NCI-H2227 (cell line): ENCODE data around the gene SLC6A8.
"Not testable (repeated sequence)": the region's sequence is repeated elsewhere in the genome, so short reads cannot be mapped to it uniquely, and the experiment has no call there.

Source experiments
- DNase-seq: peaks from one replicate; lab custom pipeline; 2025; ENCODE audit not compliant: unreplicated experiment; lab: John Stamatoyannopoulos, UW

The SLC6A8 gene

DNA sequence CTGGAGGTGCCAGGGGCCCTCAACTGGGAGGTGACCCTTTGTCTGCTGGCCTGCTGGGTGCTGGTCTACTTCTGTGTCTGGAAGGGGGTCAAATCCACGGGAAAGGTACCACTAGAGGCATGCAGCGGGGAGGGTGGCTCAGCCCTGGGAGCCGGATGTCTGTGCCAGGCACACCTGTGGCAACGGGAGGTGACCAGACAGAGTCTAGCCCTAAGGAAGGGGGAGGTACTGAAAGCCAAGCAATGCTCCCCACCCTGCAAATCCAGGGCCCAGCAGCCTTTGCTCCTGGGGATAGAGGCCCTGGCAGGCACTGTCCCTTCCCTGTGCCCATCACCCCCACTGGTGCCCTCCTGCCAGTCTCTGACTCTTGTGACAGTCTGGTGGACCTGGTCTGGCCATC is 4.3 kb downstream of the SLC6A8 start:
- no peak for DNase-seq

DNA sequence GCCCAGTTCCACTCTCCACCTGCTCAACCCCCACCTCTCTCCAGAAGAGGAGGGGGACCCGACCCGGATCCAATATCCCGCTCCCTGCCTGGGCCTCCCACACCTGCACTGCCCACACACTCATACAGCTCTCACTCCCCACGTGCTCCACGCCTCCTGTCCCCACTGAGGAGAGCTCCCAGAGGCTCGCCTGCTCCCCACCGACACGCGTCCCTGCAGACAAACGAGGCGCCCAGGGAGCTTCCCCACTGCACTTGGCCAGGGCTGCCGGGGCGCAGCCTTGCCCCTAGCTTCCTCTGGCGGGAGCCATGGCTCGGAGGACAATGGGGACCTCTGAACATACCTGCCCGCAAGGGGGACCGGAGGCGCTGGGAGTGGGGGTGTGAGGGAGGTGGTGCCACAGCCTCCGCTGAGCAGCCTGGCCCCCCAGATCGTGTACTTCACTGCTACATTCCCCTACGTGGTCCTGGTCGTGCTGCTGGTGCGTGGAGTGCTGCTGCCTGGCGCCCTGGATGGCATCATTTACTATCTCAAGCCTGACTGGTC is 5.0 kb downstream of the SLC6A8 start:
- no peak for DNase-seq

DNA sequence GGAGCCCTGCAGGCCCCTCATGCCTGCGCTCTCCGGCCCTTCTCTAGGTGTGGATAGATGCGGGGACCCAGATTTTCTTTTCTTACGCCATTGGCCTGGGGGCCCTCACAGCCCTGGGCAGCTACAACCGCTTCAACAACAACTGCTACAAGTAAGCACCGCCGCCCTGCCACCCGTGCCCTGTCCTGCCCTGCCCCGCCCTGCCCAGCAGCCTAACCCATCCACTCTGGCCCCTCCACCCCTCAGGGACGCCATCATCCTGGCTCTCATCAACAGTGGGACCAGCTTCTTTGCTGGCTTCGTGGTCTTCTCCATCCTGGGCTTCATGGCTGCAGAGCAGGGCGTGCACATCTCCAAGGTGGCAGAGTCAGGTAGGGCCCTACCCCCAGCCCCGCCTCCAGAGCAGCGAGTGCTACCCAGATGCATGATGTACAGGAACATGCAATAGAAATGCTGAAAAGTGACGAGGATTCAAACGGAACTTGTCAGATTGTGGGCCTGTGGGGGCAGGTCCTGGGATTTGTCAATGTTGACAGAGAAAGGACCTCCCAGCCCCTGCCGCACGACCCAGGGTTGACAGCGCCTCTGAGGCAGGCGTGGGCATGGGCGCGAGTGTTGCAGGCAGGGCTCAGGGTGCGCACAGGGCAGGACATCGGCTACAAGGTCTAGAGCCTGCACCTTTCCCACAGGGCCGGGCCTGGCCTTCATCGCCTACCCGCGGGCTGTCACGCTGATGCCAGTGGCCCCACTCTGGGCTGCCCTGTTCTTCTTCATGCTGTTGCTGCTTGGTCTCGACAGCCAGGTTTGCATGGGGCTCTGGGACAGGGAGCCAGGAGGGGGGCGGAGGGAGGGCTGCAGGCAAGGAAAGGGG is 5.7 kb downstream of the SLC6A8 start:
- DNase-seq = no peak

DNA sequence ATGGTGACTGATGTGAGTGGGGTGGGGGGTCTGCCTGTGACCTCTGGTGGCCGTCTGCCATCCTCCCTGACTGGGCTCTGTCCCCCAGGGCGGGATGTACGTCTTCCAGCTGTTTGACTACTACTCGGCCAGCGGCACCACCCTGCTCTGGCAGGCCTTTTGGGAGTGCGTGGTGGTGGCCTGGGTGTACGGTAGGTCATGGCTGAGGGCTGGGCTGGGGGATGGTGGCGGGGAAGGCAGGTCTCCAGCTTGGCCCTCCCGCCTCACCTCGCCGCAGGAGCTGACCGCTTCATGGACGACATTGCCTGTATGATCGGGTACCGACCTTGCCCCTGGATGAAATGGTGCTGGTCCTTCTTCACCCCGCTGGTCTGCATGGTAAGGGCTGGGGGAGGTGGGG is 6.5 kb downstream of the SLC6A8 start:
- DNase-seq = not testable (repeated sequence)

DNA sequence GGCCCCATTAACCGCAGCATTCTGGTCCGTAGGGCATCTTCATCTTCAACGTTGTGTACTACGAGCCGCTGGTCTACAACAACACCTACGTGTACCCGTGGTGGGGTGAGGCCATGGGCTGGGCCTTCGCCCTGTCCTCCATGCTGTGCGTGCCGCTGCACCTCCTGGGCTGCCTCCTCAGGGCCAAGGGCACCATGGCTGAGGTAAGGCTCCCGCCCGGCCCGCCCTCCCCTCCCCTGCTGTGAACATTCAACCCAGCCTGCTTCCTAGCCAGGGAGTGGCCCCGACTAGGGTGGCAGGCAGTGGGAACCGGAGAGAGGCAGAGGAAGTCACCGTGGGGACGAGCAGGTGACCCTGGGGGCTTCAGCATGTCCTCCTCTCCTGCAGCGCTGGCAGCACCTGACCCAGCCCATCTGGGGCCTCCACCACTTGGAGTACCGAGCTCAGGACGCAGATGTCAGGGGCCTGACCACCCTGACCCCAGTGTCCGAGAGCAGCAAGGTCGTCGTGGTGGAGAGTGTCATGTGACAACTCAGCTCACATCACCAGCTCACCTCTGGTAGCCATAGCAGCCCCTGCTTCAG is 7.1 kb downstream of the SLC6A8 start:
- no peak for DNase-seq

DNA sequence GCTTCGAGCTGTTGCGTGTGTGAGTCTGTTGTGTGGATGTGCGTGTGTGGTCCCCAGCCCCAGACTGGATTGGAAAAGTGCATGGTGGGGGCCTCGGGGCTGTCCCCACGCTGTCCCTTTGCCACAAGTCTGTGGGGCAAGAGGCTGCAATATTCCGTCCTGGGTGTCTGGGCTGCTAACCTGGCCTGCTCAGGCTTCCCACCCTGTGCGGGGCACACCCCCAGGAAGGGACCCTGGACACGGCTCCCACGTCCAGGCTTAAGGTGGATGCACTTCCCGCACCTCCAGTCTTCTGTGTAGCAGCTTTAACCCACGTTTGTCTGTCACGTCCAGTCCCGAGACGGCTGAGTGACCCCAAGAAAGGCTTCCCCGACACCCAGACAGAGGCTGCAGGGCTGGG is 8.4 kb downstream of the SLC6A8 start:
- no peak for DNase-seq

DNA sequence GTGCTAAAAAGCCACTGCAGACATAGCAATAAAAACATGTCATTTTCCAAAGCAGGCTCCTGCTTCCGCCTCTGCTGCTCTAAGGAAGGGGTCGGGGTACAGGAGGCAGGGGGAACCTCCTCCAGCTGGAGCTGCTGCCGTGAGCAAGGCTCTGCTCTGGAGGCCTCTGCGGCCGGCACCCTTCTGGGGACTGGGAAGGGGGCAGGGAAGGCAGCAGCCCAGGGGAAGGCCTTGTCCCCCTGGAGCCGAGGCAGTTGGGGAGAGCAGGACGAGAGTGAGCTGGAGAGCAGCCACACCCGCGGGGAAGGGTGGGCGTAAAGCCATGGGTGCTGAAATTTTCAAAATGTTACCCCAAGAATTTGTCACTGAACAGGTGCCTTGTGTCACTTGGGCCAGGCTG is 8.8 kb downstream of the SLC6A8 start:
- not testable (repeated sequence) for DNase-seq

DNA sequence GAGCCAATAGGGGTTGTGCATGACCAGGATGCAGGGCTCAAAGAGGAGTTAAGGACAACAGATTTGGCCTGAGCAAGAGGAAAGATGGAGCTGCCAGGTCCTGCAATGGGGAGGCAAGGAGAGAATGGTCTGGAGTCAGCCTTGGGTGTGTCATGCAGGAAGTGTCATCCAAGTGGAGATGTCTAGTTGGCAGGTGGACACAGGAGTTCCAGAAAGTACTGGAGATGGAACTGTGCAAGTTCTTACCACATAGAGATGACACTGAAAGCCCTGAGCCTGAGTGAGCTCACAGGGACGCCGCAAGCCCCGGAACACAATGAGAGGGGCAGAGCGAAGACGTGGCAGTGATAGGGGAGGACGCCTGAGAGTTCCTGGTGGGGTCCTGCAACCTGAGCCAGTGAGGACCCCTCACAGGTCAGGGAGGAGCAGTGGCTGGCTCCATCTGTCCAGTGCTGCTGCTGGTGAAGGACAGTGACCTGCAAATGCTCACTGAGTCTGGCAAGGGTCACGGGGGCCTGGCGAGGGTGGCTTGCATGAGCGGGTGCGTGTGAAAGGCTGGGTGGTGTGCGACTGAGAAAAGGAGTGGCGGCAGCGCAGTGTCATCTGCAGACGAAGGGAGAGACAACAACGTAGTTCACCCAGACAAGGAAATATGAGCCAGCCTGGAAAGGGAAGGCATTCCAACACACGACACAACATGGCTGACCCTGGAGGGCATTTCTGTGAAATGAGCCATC is 9.4 kb downstream of the SLC6A8 start:
- not testable (repeated sequence) for DNase-seq

DNA sequence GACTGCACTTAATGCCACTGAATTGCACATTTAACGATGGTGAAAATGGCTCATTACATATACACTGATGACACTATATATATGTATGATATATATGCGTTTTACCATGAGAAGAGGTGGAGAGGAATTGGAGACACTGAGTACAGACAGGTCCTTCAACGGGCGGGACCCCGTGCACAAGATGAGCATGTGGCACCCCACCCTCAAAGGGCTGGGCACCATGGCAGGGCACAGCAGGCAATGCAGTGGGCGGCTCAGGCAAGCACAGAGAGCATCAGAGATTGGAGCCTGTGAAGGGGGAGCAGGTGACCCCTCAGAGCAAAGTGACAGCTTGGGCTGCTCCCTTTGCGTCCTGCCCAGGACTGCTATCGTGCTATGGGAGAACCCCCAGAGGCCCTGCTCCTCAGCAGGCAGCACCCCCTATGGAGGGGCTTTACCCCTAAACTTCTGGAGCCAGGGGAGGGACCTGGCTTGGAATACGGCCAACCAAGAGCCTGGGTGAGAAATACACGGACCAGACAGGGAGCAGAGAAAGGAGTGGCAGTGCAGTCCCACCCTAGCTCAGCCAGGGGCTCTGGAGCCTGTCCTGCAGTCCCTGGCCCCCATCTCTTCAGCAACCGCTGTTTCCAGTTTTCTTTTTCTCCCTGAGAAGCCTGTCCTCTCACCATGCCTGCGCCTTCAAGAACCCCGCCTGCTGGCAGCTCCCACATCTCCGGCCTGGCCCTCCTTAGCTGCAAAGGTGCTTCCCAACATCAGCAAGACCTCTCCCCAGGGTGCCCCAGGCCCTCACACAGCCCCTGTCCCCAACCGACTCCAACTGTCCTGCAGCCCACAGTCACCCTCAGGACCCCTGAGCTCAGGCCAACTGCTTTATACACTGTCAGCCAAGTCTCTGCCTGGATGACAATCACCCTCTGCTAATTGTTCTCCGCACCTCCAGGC is 10.5 kb downstream of the SLC6A8 start:
- no peak for DNase-seq

DNA sequence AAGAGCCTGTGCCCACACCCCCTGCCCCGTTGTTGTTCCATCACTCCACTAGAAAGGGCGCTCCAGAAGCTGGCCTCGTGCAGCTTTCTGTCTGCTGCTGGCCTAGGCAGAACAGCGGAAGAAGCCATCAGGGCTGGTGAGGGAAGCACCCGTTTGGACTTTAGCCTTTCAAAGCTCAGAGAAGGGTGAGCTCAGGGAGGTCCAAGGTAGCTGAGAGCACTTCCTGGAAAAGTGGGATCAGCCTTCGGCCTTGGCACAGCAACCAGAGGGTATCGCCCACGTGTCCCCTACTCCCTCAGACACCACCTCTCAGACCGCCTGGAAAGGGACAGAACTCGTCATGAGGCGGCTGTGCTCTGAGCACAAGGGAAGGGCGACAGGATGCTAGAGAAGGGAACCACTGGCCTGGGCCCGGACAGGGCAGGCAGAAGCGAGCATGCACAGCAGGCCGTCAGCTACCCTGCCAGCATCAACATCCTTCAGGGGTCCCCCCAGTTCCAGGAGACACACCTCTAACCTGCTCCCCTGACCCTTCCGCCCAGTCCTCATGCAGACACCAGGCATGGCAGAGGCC is 11.6 kb downstream of the SLC6A8 start:
- DNase-seq = not testable (repeated sequence)

DNA sequence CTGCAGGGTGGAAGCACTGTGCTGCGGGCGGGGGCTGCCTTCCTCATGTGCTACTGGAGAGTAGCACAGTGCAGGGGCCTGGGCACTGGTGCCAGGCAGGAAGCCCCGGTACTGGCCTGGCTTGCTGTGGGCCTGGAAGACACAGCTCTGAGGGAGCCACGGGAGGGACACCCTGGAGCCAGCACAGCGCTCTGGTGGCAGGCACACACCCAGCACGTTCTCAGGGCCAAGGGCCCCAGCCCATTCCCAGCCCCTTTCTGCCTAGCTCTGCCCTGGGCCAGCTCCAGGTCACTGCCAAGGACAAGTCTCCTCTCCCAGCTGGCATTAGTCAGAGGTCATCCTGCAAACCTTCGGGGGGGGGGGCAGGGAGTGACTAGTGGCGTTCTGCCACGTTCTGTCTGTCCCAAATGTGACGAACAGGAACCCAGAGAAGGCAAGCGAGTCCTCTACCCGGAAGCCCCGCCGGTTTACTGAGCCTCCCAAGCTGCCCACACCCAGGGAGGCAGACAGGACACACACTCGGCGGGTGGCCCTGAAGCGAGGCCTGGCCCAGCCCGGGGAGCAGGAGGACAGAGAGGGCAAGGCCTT is 12.2 kb downstream of the SLC6A8 start:
- DNase-seq = not testable (repeated sequence)

DNA sequence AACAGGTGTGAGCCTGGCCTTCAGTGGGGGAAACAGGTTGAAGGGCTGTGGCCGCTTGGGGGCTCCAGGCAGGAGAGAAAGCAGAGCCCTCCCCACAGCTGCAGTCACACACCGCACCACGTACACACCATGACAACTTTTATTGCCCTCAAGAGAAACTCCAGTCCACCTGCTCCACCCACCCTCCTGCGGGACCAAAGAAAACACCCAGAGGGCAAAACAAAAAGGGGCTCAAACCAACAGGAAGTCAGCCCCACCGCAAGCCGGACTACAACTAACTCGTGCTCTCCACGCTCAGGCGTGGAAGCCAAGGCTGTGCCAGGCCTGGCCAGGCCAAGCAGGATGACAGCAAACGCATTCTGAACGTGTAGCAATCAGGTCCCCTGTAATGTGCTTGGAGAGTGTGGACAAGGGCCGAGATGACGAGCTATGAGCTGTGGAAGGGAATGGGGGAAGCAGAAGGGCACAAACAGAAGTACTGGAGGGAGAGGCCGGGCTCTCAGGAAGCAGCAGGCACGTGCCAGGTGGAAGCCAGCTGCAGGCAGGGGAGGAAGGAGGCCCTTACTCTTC is 12.7 kb downstream of the SLC6A8 start:
- DNase-seq = no peak

DNA sequence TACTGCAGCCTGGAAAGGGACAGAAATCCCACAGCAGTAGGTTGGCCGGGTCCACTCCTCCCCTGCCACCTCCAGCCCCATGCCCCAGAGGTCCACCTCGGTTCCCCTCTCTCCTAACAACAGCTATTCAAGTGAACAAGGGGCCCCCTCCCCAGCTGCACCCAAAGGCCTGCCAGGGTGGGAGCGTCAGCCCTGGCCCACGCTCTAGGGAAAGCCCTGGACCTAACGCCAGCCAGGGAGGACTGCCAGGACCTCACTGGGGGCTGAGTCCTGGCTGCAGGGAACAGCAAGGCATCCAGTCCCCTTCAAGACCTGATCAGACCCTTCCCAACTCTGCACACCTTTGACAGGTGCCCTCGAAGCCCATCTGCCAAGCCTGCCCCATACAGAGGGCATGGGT is 13.2 kb downstream of the SLC6A8 start:
- DNase-seq = no peak

DNA sequence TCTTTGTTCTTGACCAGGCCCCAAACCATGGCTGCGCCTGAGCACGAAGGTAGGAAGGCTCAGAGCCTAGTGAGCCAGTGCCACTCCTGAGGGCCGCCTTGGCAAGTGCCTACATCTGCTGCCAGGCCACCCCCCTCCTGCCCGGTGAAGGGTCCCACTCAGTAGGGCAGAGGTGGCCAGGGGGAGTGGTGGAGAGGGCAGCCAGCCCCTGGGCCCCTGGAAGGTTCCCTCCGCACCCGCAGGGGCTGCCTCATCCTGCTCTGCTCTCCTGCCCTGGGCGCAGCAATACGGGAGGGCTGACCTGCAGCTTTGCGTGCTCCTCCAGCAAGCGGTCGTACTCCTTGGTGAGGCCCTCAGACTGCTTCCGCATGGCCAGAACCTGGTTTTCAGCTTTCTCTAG is 14.0 kb downstream of the SLC6A8 start:
- DNase-seq = no peak

DNA sequence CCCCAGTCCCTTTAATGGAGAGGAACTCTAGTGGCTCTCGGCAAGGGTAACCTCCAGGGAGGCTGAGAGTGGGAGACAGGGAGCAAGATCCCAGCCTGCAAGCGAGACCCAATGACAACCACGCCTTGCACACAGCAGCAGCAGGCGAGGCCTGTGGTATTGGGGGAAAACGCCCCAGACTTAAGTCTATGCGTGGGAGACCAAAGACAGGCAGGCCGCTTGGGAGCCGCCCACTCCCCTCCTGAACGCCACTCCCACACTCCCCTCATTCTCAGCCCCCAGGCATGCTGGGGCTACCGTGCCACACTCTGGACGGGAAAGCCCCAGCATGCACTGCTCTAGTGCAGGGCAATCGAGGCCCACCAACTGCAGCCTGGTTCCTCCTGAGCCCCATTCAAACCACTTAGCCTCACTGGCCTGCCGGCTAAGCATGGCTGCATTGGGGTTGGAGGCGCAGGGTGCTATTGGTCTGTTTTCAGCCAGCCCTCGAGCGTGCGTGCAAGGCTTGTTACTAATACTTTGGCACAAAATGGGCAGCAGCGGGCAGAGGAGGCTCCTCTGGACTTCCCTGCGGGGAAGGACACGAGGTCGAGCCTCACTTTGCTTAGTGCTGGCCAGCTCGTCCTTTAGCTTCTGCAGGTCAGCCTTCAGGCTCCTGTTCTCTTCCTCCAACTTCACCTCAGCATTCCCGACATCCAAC is 14.8 kb downstream of the SLC6A8 start:
- no peak for DNase-seq

DNA sequence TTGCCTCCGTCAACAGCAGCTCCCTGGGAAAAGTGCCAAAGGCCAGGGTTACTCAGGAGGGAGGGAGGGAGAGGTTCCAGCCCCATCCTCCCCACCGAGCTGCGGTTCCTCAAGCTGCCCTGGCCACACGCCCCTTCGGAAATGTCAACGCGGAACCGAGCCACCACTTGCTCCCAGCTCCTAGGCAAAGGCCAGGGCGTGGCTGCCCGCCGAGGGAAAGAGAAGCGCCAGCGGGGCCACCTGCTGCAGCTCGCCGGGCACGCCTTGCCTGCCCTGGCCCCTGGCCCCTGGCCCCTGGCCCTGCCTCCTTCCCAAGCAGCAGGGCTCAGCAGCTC is 15.3 kb downstream of the SLC6A8 start:
- DNase-seq = no peak

DNA sequence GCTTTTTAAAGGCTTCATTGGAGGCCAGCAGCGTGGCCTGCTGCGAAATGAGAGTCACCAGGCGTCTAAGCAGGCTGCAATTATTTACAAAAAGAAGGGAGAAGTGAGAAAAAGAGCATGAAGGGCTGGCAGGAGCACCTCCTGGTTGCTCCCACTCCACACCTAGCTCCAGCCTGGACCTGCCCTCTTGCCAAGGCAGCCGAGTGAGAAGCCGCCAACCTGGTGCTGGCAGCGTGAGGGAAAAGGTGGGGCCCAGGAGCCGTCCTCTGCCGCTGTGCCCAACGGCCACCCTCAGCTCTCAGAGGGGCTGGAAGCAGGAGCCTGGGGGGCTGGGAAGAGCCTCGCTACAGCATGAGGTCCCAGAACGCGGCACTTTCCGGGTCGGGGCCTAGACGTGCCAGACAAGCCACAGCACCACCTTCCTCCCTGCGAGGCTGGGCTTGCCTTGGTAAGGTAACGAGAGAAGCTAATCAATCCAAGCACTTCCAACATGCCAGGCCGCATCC is 16.3 kb downstream of the SLC6A8 start:
- no peak for DNase-seq

DNA sequence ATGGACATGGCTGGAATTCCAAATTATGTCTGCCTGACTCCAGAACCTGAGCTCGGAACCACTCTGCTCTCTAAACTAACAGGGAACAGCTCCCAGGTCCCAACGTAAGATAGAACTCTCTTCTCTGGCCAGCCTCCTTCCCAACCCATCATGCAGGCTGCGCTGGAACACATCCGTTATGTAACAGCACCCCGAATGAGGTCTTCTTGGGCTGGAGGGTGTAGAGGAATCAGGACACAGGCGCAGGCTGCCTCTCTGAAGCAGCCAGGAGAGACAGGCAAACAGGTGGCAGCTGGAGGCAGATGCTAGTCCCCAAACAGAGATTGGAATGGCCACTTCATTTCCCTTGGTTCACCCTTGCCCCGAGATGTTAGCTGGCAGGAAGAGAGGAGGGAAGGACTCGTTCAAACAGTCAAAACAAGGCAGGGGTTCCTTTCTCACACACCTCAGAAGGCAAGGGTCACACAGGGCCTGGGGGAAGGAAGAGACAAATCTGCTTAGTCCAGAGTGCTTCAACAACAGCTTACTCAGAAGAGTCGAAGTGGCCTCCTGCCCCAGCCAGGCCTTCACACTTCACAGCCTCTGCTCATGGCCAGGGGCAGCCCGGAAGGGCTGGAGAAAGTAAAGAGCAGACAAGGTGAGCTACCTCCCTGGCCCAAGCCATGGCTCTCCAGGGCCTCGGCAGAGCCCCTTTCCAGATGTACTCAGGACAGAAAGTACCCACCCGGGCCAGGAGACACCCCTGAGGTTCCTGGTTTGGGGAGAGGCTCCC is 17.1 kb downstream of the SLC6A8 start:
- DNase-seq = not testable (repeated sequence)
